OCI-LY7 (cell line): ENCODE results near the gene KIAA1755. TPM values are rescaled to one million over a fixed set of nuclear protein-coding genes. Genes with fewer than 3 reads are reported as not detected.

ENCODE experiments used
- BruUV-seq: library from RNA; stranded (reverse); fragments of 400-500 nt; replicated peaks from 2 replicates; lab custom pipeline; 2021; lab: Mats Ljungman, UMichigan
- CTCF ChIA-PET: fragments of 300-600 bp; sonication (Branson Sonifier 250); formaldehyde crosslinking; loops from one replicate; lab custom pipeline; 2022; ENCODE audit warnings: antibody characterized with exemption; ENCODE audit not compliant: unreplicated experiment; lab: Charles Lee
- POLR2A ChIA-PET: fragments of 300-600 bp; sonication (Branson Sonifier 250); formaldehyde crosslinking; loops from one replicate; lab custom pipeline; 2022; ENCODE audit warnings: antibody characterized with exemption; lab: Charles Lee
- DNase-seq: peaks from one replicate; pipeline ENCODE4 v3.0.0-alpha.2; 2015; ENCODE audit warnings: low spot score
- H2AFZ ChIP-seq: fragments of 200-600 bp; sonication (generic), shearing (Covaris generic); 2 replicates; pipeline ENCODE4 v1.6.1; 2014; ENCODE audit warnings: mild to moderate bottlenecking, antibody characterized with exemption, low read length, moderate library complexity
- H3K27ac ChIP-seq: fragments of 200-600 bp; sonication (generic); 2 replicates; pipeline ENCODE4 v1.5.1; 2014; ENCODE audit warnings: mixed run types, low read depth, mild to moderate bottlenecking, moderate library complexity, low read length, inconsistent platforms; ENCODE audit not compliant: poor library complexity, severe bottlenecking
- H3K36me3 ChIP-seq: fragments of 200-600 bp; sonication (generic); 2 replicates; pipeline ENCODE4 v1.6.1; 2014; ENCODE audit warnings: mild to moderate bottlenecking, antibody characterized with exemption, low read length, moderate library complexity, mixed read lengths; ENCODE audit not compliant: insufficient read depth
- H3K4me1 ChIP-seq: fragments of 200-600 bp; sonication (generic); 2 replicates; pipeline ENCODE4 v1.5.1; 2014; ENCODE audit warnings: mild to moderate bottlenecking, low read length; ENCODE audit not compliant: insufficient read depth, poor library complexity, severe bottlenecking
- H3K4me2 ChIP-seq: fragments of 200-600 bp; sonication (generic); 2 replicates; pipeline ENCODE4 v1.6.1; 2014; ENCODE audit warnings: mild to moderate bottlenecking, low read length
- H3K4me3 ChIP-seq: fragments of 200-600 bp; sonication (generic); 2 replicates; pipeline ENCODE4 v1.5.1; 2014; ENCODE audit warnings: mild to moderate bottlenecking, low read depth, low read length; ENCODE audit not compliant: poor library complexity, severe bottlenecking
- H3K79me2 ChIP-seq: fragments of 200-600 bp; sonication (generic); 2 replicates; pipeline ENCODE4 v1.6.1; 2016; ENCODE audit warnings: low read depth, mild to moderate bottlenecking, low read length, moderate library complexity, mixed read lengths; ENCODE audit not compliant: insufficient read depth
- H3K9me2 ChIP-seq: fragments of 200-600 bp; sonication (generic); 2 replicates; pipeline ENCODE4 v1.6.1; 2016; ENCODE audit warnings: mild to moderate bottlenecking, low read length, mixed read lengths; ENCODE audit not compliant: insufficient read depth
- H3K9me3 ChIP-seq: fragments of 200-600 bp; sonication (generic); 2 replicates; pipeline ENCODE4 v1.6.1; 2014; ENCODE audit warnings: mild to moderate bottlenecking, mixed run types, low read length, mixed read lengths
- H4K20me1 ChIP-seq: fragments of 200-600 bp; sonication (generic); 2 replicates; pipeline ENCODE4 v1.6.1; 2014; ENCODE audit warnings: mild to moderate bottlenecking, antibody characterized with exemption, low read length, moderate library complexity, mixed read lengths; ENCODE audit not compliant: insufficient read depth
- EZH2phosphoT487 ChIP-seq: fragments of 200-600 bp; sonication (generic); IDR thresholded peaks from 2 replicates; pipeline ENCODE4 v1.6.1; 2018; ENCODE audit warnings: low read depth, borderline replicate concordance, mild to moderate bottlenecking, mixed run types, antibody characterized with exemption, low read length, moderate library complexity, mixed read lengths
- intact Hi-C: fragments of 100-400 bp; cut with micrococcal nuclease; formaldehyde crosslinking; loops from one replicate; pipeline ENCODE4 v1.10.0; 2022; ENCODE audit not compliant: unreplicated experiment
- total RNA-seq, 2 experiments: library from RNA; depleted of rRNA in 1 of 2; stranded (reverse); fragments of >200 nt in 1 of 2; shearing (Covaris generic) in 1 of 2; gene quantifications; 2 replicates each; pipeline ENCODE4 v1.2.3, GENCODE V29; 2014 to 2022
- TF ChIP-seq, protein P1 (sequence below): fragments of 200-600 bp; sonication (generic); conservative IDR thresholded peaks from 2 replicates; pipeline ENCODE4 v1.5.1; 2014; ENCODE audit warnings: mild to moderate bottlenecking, antibody characterized with exemption, low read length, moderate library complexity, mixed read lengths

The KIAA1755 gene
- total RNA-seq, 2 experiments from 2014 or later = not detected

DNA sequence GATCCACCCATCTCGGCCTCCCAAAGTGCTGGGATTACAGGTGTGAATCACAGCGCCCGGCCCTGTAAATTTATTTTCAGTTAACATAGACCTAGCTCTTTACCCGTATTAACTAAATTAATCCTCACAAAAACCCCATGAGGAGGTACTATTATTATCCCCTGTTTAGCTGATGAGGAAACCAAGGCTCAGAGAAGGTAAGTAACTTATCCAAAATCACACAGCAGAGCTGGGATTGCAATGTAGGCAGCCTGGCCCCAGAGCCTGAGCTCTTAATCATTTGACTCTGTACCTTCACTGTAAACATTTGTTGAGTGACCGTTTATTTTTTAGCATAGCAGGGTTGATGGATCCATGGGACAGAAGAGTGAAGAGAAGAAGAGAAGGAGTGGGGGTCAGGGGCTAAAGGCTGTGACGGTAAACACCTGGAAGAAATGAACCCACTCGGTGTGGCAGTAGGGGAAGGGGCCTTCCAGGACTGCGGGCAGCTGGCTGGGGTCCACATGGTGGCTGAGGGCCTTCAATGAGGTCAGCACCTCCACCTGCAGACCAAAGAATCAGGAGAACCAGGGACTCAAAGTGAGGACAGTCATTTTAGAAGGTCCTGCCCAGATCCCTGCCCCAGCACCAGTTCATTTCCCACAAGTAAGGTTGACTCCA is 35.2 kb downstream of the KIAA1755 start:
- H3K79me2 ChIP-seq = no peaks in the 10 kb centered on the region
- H3K9me3 ChIP-seq = no peaks in the 10 kb centered on the region
- no peak for DNase-seq
- no peak overlapping the region for H3K4me3 ChIP-seq
- BruUV-seq = no TSS peak
- no peak overlapping the region for H2AFZ ChIP-seq
- ChIA-PET CTCF (interaction anchor here (1.0 kb wide), 1 partner anchor 168 kb away, joined by 3 read pairs; no protein-coding TSS in a partner anchor), POLR2A (no interaction called here)
- no peaks in the 10 kb centered on the region for H3K36me3 ChIP-seq
- no peak overlapping the region for H3K27ac ChIP-seq
- intact Hi-C loops = no loop called here
- H3K4me2 ChIP-seq = no peak overlapping the region
- TF ChIP-seq EZH2phosphoT487 = no peak
- TF ChIP-seq, protein P1, sequence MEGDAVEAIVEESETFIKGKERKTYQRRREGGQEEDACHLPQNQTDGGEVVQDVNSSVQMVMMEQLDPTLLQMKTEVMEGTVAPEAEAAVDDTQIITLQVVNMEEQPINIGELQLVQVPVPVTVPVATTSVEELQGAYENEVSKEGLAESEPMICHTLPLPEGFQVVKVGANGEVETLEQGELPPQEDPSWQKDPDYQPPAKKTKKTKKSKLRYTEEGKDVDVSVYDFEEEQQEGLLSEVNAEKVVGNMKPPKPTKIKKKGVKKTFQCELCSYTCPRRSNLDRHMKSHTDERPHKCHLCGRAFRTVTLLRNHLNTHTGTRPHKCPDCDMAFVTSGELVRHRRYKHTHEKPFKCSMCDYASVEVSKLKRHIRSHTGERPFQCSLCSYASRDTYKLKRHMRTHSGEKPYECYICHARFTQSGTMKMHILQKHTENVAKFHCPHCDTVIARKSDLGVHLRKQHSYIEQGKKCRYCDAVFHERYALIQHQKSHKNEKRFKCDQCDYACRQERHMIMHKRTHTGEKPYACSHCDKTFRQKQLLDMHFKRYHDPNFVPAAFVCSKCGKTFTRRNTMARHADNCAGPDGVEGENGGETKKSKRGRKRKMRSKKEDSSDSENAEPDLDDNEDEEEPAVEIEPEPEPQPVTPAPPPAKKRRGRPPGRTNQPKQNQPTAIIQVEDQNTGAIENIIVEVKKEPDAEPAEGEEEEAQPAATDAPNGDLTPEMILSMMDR = no peak
- H3K4me1 ChIP-seq = no peaks in the 10 kb centered on the region
- no peaks in the 10 kb centered on the region for H3K9me2 ChIP-seq
- H4K20me1 ChIP-seq = no peaks in the 10 kb centered on the region

DNA sequence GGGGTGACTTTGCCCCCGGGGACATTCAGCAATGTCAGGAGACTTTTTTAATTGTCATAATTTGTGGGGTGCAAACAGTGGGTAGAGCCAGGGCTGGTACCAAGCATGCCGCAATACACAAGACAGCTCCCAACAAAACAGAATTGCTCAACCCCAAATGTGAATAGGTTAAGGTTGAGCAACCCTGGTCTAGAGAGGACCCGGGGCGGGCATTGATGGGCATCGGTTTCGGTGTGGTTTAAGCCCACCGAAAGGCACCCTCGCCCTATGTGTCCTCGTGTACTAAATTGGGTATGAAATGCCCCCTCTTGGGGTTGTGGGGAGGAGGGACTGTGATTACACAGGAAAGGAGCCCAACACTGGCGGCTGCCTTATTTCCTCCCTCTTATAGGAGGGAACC is 36.0 kb downstream of the KIAA1755 start:
- no peaks in the 10 kb centered on the region for H3K9me2 ChIP-seq
- H4K20me1 ChIP-seq = no peaks in the 10 kb centered on the region
- H3K4me3 ChIP-seq = no peak overlapping the region
- TF ChIP-seq, protein P1 = no peak
- TF ChIP-seq EZH2phosphoT487 = no peak
- no peaks in the 10 kb centered on the region for H3K4me1 ChIP-seq
- no peak for DNase-seq
- no peak overlapping the region for H3K4me2 ChIP-seq
- no TSS peak for BruUV-seq
- H2AFZ ChIP-seq = no peak overlapping the region
- intact Hi-C loops = loop anchor here (5.0 kb wide), 1 partner anchor 662 kb away; no protein-coding TSS in a partner anchor
- H3K27ac ChIP-seq = no peak overlapping the region
- CTCF ChIA-PET = interaction anchor here (0.6 kb wide), 1 partner anchor 78 kb away, joined by 3 read pairs; no protein-coding TSS in a partner anchor
- H3K36me3 ChIP-seq = no peaks in the 10 kb centered on the region
- POLR2A ChIA-PET = no interaction called here
- no peaks in the 10 kb centered on the region for H3K79me2 ChIP-seq
- no peaks in the 10 kb centered on the region for H3K9me3 ChIP-seq

DNA sequence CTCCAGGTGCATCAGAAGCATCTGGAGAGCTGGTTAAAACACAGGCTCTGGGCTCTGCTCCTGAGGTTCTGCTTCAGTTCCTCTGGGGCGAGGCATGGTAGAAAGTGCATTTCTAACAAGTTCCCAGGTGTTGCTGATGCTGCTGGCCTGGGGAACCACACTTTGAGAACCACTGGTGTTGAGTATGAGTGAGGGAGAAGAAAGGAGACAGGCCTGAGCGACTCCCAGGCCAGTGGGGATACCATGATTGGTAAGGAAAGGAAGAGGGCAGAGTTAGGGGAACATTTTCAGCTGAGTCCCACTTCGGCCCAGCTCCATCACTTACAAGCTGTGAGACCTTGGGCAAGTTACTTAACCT is 36.8 kb downstream of the KIAA1755 start:
- H3K9me3 ChIP-seq = no peaks in the 10 kb centered on the region
- H3K79me2 ChIP-seq = no peaks in the 10 kb centered on the region
- no peak overlapping the region for H3K27ac ChIP-seq
- ChIA-PET POLR2A (no interaction called here), CTCF (interaction anchor here (1.0 kb wide), 1 partner anchor 75 kb away, joined by 3 read pairs; no protein-coding TSS in a partner anchor)
- H2AFZ ChIP-seq = no peak overlapping the region
- no peak for DNase-seq
- no peaks in the 10 kb centered on the region for H3K9me2 ChIP-seq
- BruUV-seq = no TSS peak
- no peaks in the 10 kb centered on the region for H3K36me3 ChIP-seq
- no peaks in the 10 kb centered on the region for H4K20me1 ChIP-seq
- no peaks in the 10 kb centered on the region for H3K4me1 ChIP-seq
- intact Hi-C loops = loop anchor here (5.0 kb wide), 1 partner anchor 661 kb away; no protein-coding TSS in a partner anchor
- no peak overlapping the region for H3K4me2 ChIP-seq
- no peak for TF ChIP-seq EZH2phosphoT487
- TF ChIP-seq, protein P1 = no peak
- no peak overlapping the region for H3K4me3 ChIP-seq
